HepG2 (cell line): ENCODE data around the gene NDUFB6. TPM values are rescaled to one million over a fixed set of nuclear protein-coding genes. Genes with fewer than 3 reads are reported as not detected.

ENCODE experiments used
- ARID4A ChIP-seq: sonication (generic); formaldehyde crosslinking; IDR thresholded peaks from 2 replicates; pipeline ENCODE4 v1.5.0; 2020; ENCODE audit warnings: mild to moderate bottlenecking, missing genetic modification reagents, borderline replicate concordance
- ATF7 ChIP-seq, 2 experiments: fragments of 450-650 bp in 1 of 2; sonication (generic) in 1 of 2; formaldehyde crosslinking in 1 of 2; IDR thresholded peaks; 2 replicates each; pipeline versions ENCODE4 v1.4.0 to v1.6.1; 2016 to 2020; ENCODE audit warnings: antibody characterized with exemption in 1 of 2, mild to moderate bottlenecking in 1 of 2, missing genetic modification reagents in 1 of 2
- FIP1L1 ChIP-seq: fragments of 200-400 bp; formaldehyde crosslinking; IDR thresholded peaks from 2 replicates; pipeline ENCODE4 v1.6.1; 2018; ENCODE audit warnings: low read depth, mild to moderate bottlenecking, low read length, moderate library complexity, borderline replicate concordance; ENCODE audit not compliant: insufficient read depth
- HNRNPUL1 ChIP-seq: fragments of 200-400 bp; formaldehyde crosslinking; IDR thresholded peaks from 2 replicates; pipeline ENCODE4 v1.6.1; 2017; ENCODE audit warnings: low read depth, mild to moderate bottlenecking, low read length, moderate library complexity
- KDM5A ChIP-seq: fragments of 200-600 bp; sonication (generic); IDR thresholded peaks from 2 replicates; pipeline ENCODE4 v1.7.0; 2018; ENCODE audit warnings: antibody characterized with exemption, mild to moderate bottlenecking, low read length, borderline replicate concordance
- MBD4 ChIP-seq: IDR thresholded peaks from 2 replicates; pipeline ENCODE4 v1.6.1; 2012; ENCODE audit warnings: low read length, inconsistent platforms, borderline replicate concordance
- MLXIP ChIP-seq: sonication (generic); formaldehyde crosslinking; IDR thresholded peaks from 2 replicates; pipeline ENCODE4 v1.9.0; 2021; ENCODE audit warnings: missing genetic modification reagents, borderline replicate concordance
- NONO ChIP-seq, 2 experiments: fragments of 450-650 bp in 1 of 2; sonication (generic) in 1 of 2; formaldehyde crosslinking in 1 of 2; IDR thresholded peaks in 1 of 2; conservative IDR thresholded peaks in 1 of 2; 2 replicates each; pipeline versions ENCODE4 v1.6.1 to v1.8.0; 2017 to 2022; ENCODE audit warnings: mild to moderate bottlenecking in 1 of 2, missing genetic modification reagents in 1 of 2, moderate library complexity in 1 of 2
- RBM22 ChIP-seq: fragments of 200-400 bp; formaldehyde crosslinking; optimal IDR thresholded peaks from 2 replicates; pipeline ENCODE3; 2017; ENCODE audit warnings: mild to moderate bottlenecking, low read length, moderate library complexity
- SCMH1 ChIP-seq: sonication (generic); formaldehyde crosslinking; IDR thresholded peaks from 2 replicates; pipeline ENCODE4 v1.9.0; 2021; ENCODE audit warnings: missing genetic modification reagents, mild to moderate bottlenecking, borderline replicate concordance
- SMC3 ChIP-seq: IDR thresholded peaks from 2 replicates; pipeline ENCODE4 v1.6.1; 2011; ENCODE audit warnings: low read length, improper control_type of control experiment
- ZNF407 ChIP-seq: sonication (generic); formaldehyde crosslinking; IDR thresholded peaks from one replicate; pipeline ENCODE4 v1.5.1; 2020; ENCODE audit warnings: mild to moderate bottlenecking, missing genetic modification reagents; ENCODE audit errors: not compliant biosample characterization
- polyA plus RNA-seq, 8 experiments: library from polyadenylated mRNA; depleted of rRNA in 3 of 8; stranded (reverse) in 7 of 8; unstranded in 1 of 8; fragments of >200 nt; fragmentation: Illumina TruSeq in 4 of 8; extraction: Trizol in 4 of 8; gene quantifications; 2 replicates each; pipeline versions ENCODE4 v1.2.1 to v1.2.3, GENCODE V29; 2011 to 2016; ENCODE audit warnings: low read depth in 4 of 8, missing spikeins in 1 of 8, mixed read lengths in 1 of 8; ENCODE audit not compliant: insufficient read depth in 1 of 8
- total RNA-seq, 5 experiments: library from RNA; depleted of rRNA; stranded (reverse); fragments of >200 nt; fragmentation: Illumina TruSeq; extraction: Trizol; gene quantifications; 2 replicates each; pipeline ENCODE4 v1.2.3, GENCODE V29; 2016; ENCODE audit warnings: low read depth in 1 of 5

The NDUFB6 gene
- total and polyA plus RNA-seq, 2 of the 13 experiments (the other 11 are each of a cell fraction or from before 2014, with no cell fraction given): 31.2 to 81.9 TPM

GRCh38 chr9:32572900-32573523, at the start of gene NDUFB6 (continued):
- TF ChIP-seq ZNF407 (no peak), MBD4 (no peak), HNRNPUL1 (no peak), NONO (IDR thresholded peaks at IDR 0.05) (no peak), NONO (CRISPR knock-in tag; conservative IDR thresholded peaks at IDR 0.05) (peak; percentile 77), KDM5A (peak; percentile 93), FIP1L1 (no peak), SMC3 (no peak), SCMH1 (CRISPR knock-in tag) (no peak), MLXIP (CRISPR knock-in tag) (no peak), ARID4A (CRISPR knock-in tag) (peak; percentile 88), ATF7 (IDR thresholded peaks at IDR 0.05) (peak; percentile 72), ATF7 (CRISPR knock-in tag; IDR thresholded peaks at IDR 0.05) (peak; percentile 81), RBM22 (no peak)
